ENCODE results near the gene CACNA2D3.

CACNA2D3 gene

DNA sequence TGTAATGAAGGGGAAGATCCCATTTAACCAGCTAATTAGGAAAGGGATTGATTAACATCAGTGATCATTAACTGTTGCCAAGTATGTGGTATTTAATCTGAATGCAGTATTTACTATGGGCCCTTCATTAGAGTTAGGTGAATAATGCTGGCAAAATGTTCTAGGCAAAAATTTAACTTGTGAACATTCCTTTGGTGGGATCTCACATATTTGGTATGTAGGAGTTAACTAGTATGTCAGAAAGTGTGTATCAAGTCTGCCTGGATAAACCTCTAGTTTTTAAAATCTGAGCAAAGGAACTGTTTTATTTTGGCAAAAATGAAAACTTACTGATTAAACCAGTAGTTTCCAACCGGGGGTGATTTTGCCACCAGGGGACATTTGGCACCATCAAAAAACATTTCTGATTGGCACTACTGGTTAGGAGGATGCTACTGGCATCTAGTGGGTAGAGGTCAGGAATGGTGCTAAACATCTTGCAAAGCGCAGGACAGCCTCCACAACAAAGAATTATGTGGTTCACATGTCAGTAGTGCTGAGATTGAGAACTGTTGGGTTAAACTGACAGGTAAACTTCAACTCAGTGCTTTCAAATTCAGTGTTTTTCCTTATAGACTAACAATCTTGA is 783.0 kb downstream of the CACNA2D3 start:
- no peak for DNase-seq

DNA sequence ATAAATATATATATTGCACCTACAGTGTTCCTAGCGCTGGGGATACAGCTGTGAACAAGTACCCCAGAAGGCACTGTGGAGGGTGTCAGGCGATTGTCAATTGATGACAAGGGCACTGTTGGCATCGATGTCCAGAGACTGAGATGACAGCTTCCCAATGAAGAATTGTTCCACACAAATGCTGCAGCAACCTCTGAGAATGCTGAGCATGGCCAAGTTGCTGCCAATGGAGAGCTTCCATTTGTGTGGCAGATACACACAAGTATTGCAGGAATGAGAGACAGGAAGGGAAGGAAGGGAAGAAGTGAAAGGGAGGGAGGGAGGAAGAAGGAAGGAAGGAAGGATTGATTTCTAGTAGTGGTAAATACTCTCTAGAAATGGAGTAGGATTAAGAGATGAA is 783.6 kb downstream of the CACNA2D3 start:
- no peak for DNase-seq

GRCh38 chr3:54906763-54907162 is 784.4 kb downstream of the CACNA2D3 start:
- DNase-seq, result no peak

DNA sequence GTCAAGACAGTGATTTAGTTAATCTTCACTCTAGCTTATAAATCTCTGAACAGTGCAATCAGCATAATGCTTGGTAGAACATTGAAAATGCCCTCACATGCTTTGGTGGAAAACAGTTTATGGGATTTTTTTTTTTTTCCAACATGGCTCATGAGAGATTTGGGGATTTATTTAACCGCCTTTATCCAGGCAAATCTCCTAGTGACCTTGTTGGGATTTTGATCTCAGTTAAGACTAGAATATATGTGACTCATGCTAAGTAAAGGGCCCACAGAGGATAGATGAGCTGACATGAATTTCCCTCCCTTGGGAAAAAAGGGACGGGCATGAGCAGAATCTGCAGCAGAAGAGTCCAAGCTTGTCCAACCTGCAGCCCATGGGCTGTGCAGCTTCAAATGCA is 786.8 kb downstream of the CACNA2D3 start:
- DNase-seq, result no peak

DNA sequence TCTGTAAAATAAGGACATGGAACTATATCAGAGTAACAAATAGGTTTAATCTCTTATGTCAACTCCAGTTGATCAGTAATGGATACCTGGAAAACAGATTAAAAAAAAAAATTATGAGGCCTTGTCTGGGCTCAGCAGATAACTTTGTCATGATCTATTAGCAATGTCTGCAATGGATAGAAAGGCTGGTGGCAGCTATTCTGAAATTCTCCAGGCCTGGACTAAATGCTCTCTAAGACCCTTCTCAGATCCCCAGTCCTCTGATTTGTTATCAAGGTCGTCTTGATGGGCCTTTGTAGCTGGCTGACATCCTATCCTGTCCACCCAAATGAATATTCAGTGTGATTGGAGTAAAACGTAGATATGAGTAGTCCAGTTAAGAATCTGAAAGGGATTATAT is 791.8 kb downstream of the CACNA2D3 start:
- DNase-seq, result no peak

DNA sequence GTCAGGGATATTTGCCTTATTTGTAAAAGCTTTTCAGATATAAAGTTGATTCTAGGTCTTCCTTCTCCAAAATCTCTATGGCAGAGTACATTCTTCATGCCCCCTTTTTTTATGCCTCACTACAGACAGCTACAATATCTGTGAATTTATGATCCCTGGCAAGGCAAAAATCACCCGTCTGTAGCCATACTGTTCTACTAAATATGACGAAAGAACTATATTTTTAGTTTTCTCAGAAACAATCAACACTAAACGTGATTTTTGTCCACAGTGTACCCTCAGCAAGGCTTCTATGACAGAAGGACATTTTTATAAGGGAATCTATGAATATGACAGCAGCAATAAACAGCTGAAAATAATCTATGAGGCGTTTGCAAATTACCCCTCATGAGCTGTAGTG is 792.8 kb downstream of the CACNA2D3 start:
- DNase-seq, result no peak

DNA sequence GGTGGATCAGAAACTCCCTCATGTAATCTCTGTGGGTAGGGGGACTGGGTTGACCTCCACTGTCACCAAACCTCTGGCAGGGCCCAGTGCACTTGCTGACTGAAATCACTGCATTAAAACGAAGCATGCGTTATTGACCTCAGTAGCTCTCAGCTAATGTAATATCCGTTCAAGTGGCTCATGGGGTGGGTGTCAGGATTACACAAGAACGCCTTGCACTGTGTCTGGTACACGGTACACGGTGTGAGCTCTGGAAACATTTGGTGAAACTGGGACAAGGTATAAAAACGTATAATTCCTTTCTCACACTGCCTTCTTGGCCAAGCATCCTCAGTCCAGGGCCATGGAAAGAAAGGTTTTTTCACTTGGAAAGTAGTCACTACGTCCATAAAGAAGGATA is 793.6 kb downstream of the CACNA2D3 start:
- no peak for DNase-seq

GRCh38 chr3:54916732-54917131 is 794.4 kb downstream of the CACNA2D3 start:
- no peak for DNase-seq

GRCh38 chr3:54917174-54917573 is 794.8 kb downstream of the CACNA2D3 start:
- no peak for DNase-seq

GRCh38 chr3:54917862-54918261 is 795.5 kb downstream of the CACNA2D3 start:
- DNase-seq, result no peak

GRCh38 chr3:54918516-54918915 is 796.2 kb downstream of the CACNA2D3 start:
- DNase-seq, result no peak

DNA sequence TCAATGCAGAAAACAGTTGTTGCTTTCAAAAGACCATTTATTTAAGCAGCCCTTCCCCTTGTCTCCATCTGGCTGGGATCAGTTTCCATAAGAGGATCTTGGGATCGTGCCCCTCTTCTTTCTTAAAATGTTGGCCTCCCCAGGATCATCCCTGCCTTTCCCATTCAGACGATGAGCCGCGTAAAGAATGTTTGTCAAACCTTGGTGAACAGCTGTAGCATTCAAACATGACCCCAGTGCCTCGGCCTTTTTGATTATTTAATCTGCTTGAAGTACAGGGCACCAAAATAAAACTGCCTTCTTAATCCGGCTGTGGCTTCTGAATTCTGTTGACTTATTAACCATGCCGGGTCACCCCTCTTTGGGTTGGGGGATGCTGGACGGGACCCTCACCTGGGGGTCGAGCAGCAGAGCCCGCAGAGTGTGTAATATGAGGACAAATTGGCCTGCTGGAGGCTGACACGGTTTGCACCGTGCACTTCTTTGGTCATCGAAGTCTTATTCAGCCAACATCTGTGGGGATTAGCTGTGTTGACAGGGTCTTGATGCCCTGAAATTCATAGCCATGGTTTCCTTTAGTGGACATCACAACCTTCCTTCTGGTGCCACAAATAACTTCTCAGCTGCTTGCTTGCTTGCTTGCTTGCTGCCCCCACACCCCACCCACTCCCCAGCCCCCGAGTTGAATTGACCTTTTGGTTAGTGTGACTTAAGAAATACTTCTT is 805.9 kb downstream of the CACNA2D3 start, which contains the start of gene LRTM1:
Gene LRTM1, minus strand, starts transcription at position 14 of the 725 bp plus-strand sequence. CDS start 148 bp downstream, outside the sequence.
- DNase-seq, result no peak

DNA sequence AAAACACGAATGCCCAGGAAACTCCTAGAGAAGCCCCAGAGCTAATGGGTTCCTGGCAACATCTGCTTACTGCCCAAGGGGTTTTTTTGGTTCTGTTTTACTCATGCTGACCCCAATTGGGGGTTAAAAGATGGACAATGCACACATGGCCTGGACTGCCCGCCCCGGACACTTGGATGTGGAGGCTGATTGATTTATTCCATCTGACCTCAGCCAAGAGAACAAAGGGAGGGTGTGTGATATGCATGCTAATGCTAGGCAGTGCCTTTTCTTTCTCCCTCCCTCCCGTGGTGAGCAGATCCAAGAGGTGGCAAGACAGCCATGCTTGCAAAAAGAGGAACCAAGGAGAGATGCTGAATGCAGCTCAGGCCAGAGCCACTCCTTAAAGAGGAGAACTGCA is 808.8 kb downstream of the CACNA2D3 start:
- DNase-seq, result no peak

DNA sequence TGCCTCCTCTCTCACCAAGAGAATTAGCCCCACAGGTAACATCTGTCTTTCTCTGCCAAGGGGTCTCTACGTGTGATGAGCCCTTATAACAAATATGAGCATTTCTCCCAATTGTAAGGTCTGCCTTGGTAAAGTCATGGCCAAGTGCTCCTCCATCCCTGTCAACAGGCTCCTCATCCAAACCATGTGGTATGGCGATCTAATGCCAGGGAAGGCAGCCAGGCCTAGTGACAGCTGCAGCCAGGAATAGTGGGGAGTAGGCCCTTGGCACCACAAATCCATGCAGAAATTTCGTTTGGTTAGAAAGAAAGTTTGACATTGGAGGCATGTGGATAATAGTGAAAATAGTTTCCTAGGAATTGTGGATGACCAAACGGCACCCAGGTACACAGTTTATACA is 810.3 kb downstream of the CACNA2D3 start:
- no peak for DNase-seq

DNA sequence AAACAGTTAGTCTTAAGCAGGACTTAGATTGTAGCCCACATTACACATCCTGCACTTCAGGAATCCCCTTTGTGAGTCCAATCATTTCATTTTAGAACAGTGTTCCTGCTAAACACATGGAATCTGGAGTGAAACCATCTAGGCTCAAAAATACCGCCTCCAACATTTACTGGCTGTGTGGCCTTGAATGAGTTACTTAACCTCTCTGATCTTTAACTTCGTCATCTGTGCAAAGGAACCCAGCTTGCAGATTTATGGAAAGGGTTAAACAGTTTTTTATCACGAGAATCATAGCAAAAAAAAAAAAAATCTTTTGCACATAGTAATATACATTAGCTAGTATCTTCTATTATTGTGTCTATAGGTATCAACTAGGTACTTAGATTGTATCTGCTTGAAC is 813.5 kb downstream of the CACNA2D3 start:
- no peak for DNase-seq

- no peak for DNase-seq
These were observed 814.2 kb downstream of the CACNA2D3 start for GRCh38 chr3:54936561-54936960.

DNA sequence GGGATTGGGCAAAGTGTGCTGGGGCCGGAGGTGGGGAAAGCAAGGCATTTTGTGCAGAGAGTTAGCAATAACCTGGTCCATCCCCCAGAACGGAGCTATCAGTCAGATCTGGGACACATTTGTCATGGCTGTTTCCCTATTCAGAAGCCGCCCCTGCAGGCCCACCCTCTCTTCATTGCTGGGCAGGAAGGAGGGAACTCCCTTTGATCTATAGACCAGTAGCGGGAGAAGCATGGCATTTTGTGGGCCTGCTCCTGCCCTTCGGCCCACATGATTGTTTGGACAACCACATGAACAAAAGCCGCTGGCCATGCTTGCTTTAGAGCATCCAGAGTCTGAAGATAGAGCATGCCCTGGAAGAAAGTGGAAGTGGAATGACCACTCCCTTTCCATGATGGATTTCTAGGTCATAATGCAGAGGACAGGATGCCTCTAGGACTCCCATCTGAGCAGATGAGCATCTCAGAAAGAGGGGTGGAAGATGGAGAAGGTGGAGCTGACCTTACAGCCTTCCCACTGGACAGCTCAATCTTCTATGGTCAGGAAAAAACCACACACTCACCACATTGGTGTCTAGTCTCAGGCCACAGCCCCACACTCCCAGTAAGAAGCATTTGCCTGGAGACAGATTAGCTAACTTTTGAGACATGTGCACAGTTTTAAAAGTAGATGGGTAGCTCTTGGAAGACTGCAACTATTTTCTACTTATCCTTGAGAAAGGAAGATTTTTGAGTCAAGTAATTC is 817.4 kb downstream of the CACNA2D3 start:
- no peak for DNase-seq

DNA sequence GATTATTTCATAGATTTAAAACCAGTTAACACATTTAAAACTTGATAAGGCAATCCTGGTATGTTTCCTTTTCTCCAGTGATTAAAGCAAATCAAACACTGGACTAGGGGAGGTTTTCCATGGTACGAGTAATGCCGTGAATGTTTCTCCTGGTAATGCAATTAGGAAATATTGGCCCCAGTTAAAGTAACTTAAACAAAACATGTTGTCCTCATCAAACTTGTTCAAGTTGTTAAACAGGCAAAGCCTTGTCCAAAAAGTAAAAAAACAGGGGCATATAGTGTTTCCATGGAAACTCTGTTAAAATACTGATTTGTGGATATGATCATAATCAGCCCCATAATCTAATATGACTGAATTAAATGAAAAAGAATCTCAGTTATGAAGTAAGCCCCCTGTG is 818.6 kb downstream of the CACNA2D3 start:
- DNase-seq, result no peak

DNA sequence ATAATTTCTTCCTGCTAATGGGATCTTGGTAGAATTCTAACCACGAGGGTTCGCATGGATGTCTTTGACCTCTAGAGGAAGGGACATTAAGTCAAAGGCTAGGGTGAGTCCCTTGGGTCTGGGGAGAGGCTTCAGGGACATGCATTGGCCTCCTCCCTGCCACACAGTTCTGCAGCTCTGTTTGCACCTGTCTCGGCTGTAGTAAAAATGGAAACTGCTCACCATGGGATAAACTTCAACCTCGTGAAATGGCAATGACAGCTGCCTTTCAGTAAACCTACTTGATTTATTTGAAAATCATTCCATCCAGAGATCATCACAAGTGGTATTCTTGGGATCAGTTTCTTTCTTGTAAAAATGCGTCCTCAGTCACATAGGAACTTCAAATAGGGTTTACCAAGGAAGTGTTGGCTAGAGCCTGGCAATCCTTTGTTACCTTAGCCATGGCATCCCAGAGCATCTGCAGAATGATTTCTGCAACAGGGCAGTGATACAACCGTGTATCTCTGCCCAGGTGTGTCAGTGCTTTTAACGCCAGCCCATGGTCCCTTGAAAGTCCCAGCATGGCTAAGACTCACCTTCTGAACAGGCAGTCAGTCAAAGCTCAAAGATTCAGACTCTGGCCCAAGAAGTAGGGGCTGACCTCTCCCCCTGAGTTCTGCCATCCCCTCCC is 819.5 kb downstream of the CACNA2D3 start:
- DNase-seq, result no peak

DNA sequence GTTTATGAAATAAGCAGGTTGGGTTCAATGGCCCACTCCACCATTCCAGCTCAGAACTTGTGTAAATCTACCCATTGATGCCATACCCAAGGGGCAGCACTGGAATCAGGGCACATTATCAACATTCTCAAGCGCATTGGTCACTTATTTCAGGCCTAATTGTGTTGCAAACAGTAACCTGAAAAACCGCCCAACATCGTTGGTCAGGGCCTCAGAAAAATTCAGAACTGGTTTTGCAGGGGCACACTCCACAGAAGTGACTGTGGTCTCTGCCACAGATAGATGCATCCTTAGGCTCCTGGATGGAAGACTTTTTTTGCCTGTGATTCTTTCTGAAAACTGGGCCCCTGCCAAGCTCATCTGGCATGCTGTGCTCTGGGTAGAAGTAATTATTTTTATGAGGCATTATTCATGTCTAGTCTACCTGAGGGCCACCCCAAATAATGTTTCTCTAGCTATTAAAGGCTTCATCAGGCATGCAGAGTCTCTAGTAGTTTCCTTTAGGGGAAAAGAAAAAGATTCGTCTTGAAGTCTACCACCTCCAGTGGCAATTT is 827.2 kb downstream of the CACNA2D3 start:
- no peak for DNase-seq

GRCh38 chr3:54950391-54951003 is 828.1 kb downstream of the CACNA2D3 start:
- DNase-seq, result no peak

DNA sequence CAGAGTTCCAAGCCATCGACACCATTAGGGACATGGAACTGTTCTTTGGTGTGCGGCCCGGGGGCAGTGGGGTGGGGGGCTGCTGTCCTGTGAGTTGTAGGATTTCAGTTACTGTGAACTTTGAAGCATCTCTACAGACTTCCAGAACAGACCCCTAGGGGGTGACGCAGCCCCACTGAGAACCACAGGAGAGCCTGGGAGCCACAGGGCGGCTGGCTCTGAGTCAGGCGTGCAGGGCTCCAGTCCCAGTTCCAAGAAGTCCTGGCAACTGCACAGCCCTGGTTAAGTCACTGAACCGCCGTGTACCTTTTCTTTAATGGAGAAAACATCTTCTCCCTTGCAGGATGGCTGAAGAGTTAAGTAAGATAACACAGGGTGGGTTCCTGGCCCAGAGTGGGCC is 829.1 kb downstream of the CACNA2D3 start:
- no peak for DNase-seq

- no peak for DNase-seq
These were observed 831.7 kb downstream of the CACNA2D3 start for GRCh38 chr3:54954022-54954421.
